ENCODE measurements around the gene CDH23. TPM values are rescaled to one million over a fixed set of nuclear protein-coding genes. Genes with fewer than 3 reads are reported as not detected.

Gene CDH23
- total and polyA plus RNA-seq, 2 of the 8 experiments (the other 6 are each of a cell fraction or from before 2014, with no cell fraction given), result 1.9 to 4.9 TPM

DNA sequence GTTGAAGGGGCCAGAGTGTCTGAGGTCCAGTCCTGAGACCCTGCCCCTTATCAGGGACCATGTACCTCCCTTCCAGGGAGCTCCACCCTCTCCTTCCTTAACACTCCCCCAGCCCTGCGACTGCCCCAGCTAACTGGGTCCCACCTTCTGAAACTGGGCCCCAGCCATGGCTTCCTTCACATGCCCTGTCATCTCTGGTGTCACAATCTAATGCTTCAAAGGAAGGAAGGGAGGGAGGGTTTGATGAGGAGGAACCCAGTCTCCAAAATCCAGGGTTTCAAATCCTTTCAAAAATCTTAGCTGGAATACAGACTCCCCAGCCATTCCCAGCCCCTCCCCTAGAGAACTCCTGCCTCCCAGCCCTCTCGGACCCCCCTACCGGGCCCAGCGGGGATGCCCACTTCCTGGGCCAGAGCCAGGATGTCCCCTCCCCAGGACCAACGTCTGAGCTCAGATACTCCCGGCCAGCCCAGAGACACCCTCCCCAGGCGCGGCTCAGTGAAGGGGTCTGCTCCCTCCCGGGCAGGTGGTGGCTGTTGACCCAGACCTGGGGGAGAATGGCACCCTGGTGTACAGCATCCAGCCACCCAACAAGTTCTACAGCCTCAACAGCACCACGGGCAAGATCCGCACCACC, 304.9 kb downstream of the CDH23 start:
- no peaks in the 10 kb centered on the region for H3K23me2 ChIP-seq (ENCODE audit: low read depth, low read length)
- no peak overlapping the region for H3K14ac ChIP-seq (ENCODE audit: insufficient read length)
- H3K4me3 ChIP-seq (ENCODE audit: extremely low read depth in 1 of 4, insufficient read depth in 2 of 4, low read depth in 3 of 4, low read length in 4 of 4), result no peak overlapping the region
- no peak overlapping the region for H3K23ac ChIP-seq (ENCODE audit: insufficient read length)
- no peaks in the 10 kb centered on the region for H3K79me1 ChIP-seq (ENCODE audit: low read depth, low read length)
- H3K27me3 ChIP-seq (replicated peaks in 1 of 4; ENCODE audit: control insufficient read depth in 3 of 4, extremely low read depth in 1 of 4, insufficient read depth in 3 of 4, low read length in 3 of 4), result no peaks in the 10 kb centered on the region
- H3K9me3 ChIP-seq (ENCODE audit: insufficient read depth in 2 of 2, low read depth in 1 of 2, low read length in 1 of 2), result no peaks in the 10 kb centered on the region
- no peak for DNase-seq (ENCODE audit: low read depth in 1 of 2, low spot score in 2 of 2)
- H3K79me2 ChIP-seq (ENCODE audit: control insufficient read depth in 1 of 2, insufficient read depth in 2 of 2, low read length in 2 of 2), result no peaks in the 10 kb centered on the region
- no peak overlapping the region for H2BK20ac ChIP-seq (ENCODE audit: low read length)
- TF ChIP-seq SIN3A (conservative IDR thresholded peaks at IDR 0.05 in 1 of 2, IDR thresholded peaks at IDR 0.05 in 1 of 2; ENCODE audit: low read depth in 1 of 2, low read length in 2 of 2) (no peak), EP300 (IDR thresholded peaks at IDR 0.05; ENCODE audit: borderline replicate concordance in 1 of 2, low read depth in 2 of 2, low read length in 2 of 2) (no peak), EGR1 (IDR thresholded peaks at IDR 0.05; ENCODE audit: borderline replicate concordance, low read depth, low read length) (no peak), HDAC6 (IDR thresholded peaks at IDR 0.05; ENCODE audit: low read depth, low read length) (no peak), JUND (IDR thresholded peaks at IDR 0.05; ENCODE audit: low read length) (no peak), BCL11A (IDR thresholded peaks at IDR 0.05; ENCODE audit: low read depth in 2 of 2, low read length in 2 of 2) (no peak), CREB1 (IDR thresholded peaks at IDR 0.05) (no peak), RNF2 (IDR thresholded peaks at IDR 0.05; ENCODE audit: borderline replicate concordance, low read depth, low read length, missing control alignments, poor library complexity, severe bottlenecking) (no peak), MAFK (IDR thresholded peaks at IDR 0.05; ENCODE audit: low read depth, low read length) (no peak)
- TF ChIP-seq, protein P1, sequence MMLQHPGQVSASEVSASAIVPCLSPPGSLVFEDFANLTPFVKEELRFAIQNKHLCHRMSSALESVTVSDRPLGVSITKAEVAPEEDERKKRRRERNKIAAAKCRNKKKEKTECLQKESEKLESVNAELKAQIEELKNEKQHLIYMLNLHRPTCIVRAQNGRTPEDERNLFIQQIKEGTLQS (IDR thresholded peaks at IDR 0.05; ENCODE audit: insufficient read depth, low read depth, low read length), result no peak
- no peaks in the 10 kb centered on the region for H4K20me1 ChIP-seq (replicated peaks in 1 of 2; ENCODE audit: control insufficient read depth in 1 of 2, insufficient read depth in 2 of 2, low read length in 2 of 2)
- no peak overlapping the region for H2BK12ac ChIP-seq (ENCODE audit: low read depth, low read length)
- H4K5ac ChIP-seq (ENCODE audit: insufficient read length, low read depth, low read length), result no peak overlapping the region
- no peak overlapping the region for H3K27ac ChIP-seq (ENCODE audit: low read depth, low read length)
- H2BK120ac ChIP-seq (replicated peaks; ENCODE audit: low read depth, low read length), result no peak overlapping the region
- no peak overlapping the region for H2AK5ac ChIP-seq (ENCODE audit: low read depth, low read length)
- no peak overlapping the region for H3K4me2 ChIP-seq (ENCODE audit: insufficient read depth in 1 of 2, low read depth in 2 of 2, low read length in 2 of 2)
- no peak for FAIRE-seq
- no peak overlapping the region for H2BK15ac ChIP-seq (ENCODE audit: low read length)
- H3K9ac ChIP-seq (replicated peaks in 1 of 4; ENCODE audit: extremely low read depth in 1 of 4, low read depth in 3 of 4, low read length in 3 of 4), result no peak overlapping the region
- CTCF ChIA-PET (ENCODE audit: partially characterized antibody), result interaction anchor here (0.6 to 2.0 kb wide), 17 partner anchors 11 to 387 kb away, joined by 3 to 7 read pairs (median 3); no protein-coding TSS in a partner anchor
- no peak overlapping the region for H4K91ac ChIP-seq (replicated peaks; ENCODE audit: insufficient read length, low read length)
- H4K8ac ChIP-seq (ENCODE audit: extremely low read depth, insufficient read depth, low read length), result no peak overlapping the region
- no peaks in the 10 kb centered on the region for H3K36me3 ChIP-seq (ENCODE audit: control insufficient read depth in 2 of 4, insufficient read depth in 4 of 4, low read length in 3 of 4)
- 91% methylated on average over 11 of the region's 11 CpGs; no CpG with 5 or more reads in 1 of the 2 experiments for WGBS, 2 experiments (ENCODE audit: extremely low coverage in 1 of 2, insufficient coverage in 1 of 2, insufficient read length in 1 of 2, insufficient replicate concordance in 2 of 2, low coverage in 1 of 2, low lambda C conversion rate in 2 of 2, missing lambda C conversion rate in 1 of 2)
- no peak overlapping the region for H3K4ac ChIP-seq (replicated peaks; ENCODE audit: insufficient read length, low read depth, low read length)
- H3K56ac ChIP-seq (replicated peaks; ENCODE audit: insufficient read length, low read depth, low read length), result no peak overlapping the region
- no peak overlapping the region for H2AFZ ChIP-seq (ENCODE audit: low read length)
- no peaks in the 10 kb centered on the region; a peak in 2 of 7 replicates for H3K4me1 ChIP-seq (replicated peaks in 1 of 4; ENCODE audit: control insufficient read depth in 3 of 4, insufficient read depth in 4 of 4, low read length in 3 of 4)
- POLR2A ChIA-PET (ENCODE audit: partially characterized antibody), result no interaction called here
- no peak overlapping the region for H2BK5ac ChIP-seq (ENCODE audit: low read depth, low read length)
- no peak overlapping the region for H3K18ac ChIP-seq (ENCODE audit: extremely low read depth, low read length)
